ENCODE data around the gene EPN2.
"Not testable (repeated sequence)": the region's sequence is repeated elsewhere in the genome, so short reads cannot be mapped to it uniquely, and the experiment has no call there.

Gene EPN2

DNA sequence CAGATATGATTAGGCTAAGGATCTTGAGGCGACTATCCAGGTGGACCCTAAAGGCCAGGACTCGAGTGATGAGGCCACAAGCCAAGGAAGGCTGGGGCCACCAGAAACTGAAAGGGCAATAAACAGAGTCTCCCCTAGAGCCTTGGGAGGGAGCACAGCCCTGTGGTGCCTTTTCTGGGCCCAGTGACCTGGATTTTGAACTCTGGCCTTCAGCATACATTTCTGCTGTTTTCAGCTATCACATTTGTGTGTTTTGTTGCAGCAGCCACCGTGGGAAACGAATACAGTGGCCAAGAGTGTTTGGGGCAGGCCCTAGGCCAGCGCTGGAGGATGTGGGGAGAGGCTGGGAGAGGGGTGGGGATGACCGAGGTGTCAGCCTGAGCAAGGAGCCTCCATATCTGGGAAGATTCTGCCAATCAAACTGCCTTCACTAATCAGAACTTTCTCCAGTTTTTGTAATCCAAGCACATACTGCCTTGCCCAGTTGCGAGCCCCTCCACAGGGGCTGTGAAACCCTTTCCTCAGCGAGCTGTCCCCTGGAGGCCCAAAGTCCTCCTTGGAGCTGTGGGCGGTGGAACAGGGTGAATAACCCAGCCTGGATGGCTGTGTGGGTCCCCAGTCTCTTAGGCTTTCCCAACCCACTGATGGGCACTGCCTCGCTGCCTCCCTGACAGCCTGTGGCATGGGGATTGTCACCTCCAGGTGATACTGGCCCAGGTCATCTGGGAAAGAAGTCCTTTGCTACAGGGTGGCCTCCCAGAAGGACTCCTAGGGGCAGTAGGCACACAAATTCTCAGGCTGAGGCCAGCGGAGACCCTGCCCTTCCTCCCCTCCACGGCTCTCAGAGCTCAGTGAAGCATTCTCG, 108.6 kb downstream of the EPN2 start:
- DNase-seq (ENCODE audit: low read depth in 3 of 3), result no peak

DNA sequence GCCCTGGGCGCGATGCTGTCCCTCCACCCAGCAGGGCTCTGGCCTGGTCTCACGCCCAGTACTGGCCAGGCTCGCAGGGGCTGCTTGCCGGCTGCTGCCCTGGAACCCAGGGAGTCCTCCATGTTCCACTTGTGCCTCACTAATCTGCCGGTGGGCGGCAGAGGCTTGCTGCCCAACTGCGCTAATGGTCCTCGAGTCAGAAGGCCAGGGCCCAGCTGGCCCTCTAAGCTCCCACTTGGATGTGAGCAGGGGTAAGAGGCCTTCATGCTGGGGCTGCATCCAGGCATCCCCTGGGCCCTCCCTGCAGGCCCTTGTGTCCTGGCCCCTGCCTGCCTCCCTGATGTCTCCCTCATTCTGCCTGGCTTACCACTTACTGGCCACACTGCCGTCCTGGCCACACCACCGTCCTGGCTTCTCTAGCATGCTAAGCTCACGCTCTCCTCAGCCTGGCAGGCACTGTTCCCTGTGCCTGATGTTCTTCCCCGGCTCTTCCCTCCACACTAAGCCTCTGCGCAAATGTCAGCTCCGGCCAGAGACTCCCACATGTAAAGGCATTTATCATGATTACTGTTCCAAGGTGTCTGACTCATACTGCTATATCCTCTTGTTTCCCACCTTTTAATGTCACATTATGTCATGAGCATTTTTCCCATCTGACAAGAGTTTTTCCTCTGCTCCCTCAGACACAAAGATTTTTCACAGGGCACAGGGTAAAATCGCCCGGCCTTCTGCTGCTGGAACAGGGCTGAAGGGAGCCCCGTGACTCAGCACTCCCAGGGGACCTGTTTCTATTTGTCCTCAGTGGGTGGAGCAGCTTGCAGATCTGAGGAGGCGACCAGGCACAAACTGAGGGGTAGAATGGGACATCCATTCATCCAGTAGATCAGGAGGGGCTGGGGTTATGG, 109.4 kb downstream of the EPN2 start:
- no peak for DNase-seq (ENCODE audit: low read depth in 3 of 3)

DNA sequence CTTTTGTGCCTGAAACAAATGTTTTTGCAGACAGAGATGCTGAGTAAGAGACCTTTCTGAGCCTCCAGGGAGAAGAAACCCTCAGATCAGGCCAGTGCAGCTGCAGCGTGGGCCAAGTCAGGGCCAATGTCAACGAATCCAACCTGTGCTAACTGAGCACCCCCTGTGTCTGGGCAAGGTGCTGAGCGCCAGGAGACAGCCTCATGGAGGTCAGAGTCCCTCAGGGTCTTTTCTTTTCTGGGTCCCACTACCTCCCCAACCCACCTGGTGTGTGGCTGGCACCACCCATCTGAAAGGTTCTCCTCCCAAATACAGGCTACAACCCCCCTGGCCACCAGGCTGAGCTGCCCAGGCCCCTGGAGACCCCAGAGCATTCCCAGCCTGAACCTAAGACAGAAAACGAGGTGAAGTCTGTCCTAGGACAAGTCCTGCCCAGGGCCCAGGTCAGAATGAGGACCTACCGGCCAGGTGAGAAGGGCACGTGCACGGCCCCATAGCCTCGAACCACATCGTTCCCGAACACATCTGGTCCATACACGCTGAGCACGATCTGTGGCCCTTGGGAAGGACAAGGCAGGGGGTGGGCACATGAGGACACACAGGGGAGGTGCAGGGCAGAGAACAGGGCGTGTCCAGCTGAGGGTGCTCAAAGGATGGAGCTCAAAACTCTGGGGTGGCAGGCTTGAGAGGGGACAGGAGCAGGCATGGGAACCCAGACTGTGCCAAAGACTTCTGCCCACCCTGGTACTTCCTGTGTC, 110.3 kb downstream of the EPN2 start:
- DNase-seq (ENCODE audit: low read depth in 3 of 3), result no peak

DNA sequence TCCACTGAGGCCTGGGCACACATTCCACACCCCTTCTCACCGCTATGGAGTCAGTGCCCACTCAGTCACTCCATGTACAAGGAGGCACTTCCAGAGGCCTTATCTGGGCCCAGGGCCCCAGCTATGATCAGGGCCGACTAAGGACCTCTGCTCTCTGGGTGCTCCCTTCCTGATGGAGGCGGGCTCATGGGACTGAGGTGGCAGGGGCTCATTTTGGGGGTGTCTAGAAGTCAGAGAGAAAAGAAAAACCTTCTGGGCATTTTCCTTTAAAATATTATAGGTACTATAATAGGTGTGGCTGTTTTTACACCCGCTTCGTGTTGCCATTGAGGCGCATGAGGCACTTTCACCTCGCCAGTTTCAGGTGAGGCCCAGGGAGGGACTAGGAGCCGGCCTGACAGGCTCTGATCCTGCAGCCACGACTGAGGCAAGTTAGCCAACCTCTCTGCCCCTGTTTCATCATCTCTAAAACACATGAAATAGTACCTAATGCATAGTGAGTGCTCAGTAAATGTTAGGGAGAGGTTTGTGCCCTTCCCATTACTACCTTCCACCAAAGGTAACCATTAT, 111.0 kb downstream of the EPN2 start:
- no peak for DNase-seq (ENCODE audit: low read depth in 3 of 3)

DNA sequence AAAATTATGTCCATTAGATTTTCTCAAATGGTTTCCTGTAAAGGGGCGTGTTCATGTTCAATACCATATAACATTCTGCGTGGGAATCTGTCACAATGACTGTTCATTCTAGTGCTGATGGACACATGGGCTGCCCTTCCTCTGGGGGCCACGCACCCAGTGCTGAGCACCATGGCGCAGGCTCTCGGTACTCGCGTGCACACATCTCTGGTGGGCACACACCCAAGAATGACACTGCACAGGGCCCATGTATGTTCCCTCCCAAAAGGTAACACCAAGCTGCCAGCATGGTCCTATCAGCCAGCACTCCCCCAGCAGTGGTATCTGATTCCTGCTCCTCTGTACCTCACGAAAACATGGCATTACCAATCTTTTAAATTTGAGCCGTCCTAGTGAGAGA, 111.6 kb downstream of the EPN2 start:
- no peak for DNase-seq (ENCODE audit: low read depth in 3 of 3)

DNA sequence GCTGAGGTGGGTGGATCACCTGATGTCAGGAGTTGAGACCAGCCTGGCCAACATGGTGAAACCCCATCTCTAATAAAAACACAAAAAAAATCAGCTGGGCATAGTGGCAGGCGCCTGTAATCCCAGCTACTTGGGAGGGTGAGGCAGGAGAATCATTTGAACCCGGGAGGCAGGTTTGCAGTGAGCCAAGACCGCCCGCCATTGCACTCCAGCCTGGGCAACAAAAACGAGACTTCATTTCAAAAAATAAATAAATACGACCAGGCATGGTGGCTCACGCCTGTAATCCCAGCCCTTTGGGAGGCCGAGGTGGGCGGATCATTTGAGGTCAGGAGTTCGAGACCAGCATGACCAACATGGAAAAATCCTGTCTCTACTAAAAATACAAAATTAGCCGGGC, 116.2 kb downstream of the EPN2 start:
- not testable (repeated sequence) for DNase-seq (ENCODE audit: low read depth in 3 of 3)

DNA sequence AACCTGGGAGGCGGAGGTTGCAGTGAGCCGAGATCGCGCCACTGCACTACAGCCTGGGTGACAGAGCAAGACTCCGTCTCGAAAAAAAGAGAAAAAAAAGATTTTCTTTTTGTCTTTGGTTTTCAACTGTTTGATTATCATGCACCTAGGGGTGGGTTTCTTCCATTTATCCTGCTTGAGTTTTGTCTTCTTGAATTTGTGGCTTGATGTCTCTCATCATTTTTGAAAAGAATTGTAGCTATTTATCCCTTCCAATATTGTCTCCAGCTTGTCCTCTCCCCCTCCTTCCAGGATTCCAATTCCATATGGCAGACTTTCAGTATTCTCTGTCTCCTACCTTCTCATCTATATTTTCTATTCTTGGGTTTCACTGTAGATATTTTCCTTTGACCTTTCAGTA, 117.6 kb downstream of the EPN2 start:
- DNase-seq (ENCODE audit: low read depth in 3 of 3), result no peak

DNA sequence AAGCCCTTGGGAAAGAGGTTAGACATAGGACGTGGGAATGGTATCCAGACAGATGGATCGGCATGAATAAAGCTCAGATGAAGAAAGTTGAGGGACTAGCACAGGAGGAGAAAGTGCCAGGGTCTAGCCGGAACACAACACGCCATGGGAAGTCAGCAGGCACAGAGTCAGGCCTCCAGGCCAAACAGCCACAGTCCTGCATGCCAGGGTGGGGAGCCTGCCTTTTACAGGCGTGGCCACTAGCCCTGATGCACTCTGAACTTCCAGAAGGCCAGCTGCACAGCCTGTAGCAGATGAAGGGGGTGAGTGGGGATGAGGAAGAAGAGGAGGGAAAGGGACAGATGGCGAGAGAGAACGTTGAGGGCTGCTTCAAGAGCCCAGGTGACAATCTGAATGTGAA, 120.2 kb downstream of the EPN2 start:
- no peak for DNase-seq (ENCODE audit: low read depth in 3 of 3)

DNA sequence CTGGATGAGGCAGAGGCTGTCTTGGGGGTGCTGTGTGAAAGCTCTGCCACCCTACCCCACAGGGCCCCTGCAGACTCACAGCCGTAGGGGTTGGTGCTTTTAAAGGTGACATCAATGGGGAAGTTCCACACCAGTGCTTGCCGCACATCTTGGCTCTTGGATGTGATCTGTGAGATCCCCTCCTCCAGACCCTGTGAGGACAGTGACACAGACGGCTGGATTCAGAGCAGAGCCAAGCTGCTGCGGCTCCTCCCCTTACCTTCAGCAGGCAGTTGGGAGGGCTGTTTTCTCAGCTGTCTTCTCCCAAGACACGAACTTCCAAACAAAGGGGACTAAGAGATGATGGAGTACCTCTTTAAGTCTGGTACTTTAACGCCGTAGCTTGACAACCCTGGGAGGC, 120.6 kb downstream of the EPN2 start:
- no peak for DNase-seq (ENCODE audit: low read depth in 3 of 3)

DNA sequence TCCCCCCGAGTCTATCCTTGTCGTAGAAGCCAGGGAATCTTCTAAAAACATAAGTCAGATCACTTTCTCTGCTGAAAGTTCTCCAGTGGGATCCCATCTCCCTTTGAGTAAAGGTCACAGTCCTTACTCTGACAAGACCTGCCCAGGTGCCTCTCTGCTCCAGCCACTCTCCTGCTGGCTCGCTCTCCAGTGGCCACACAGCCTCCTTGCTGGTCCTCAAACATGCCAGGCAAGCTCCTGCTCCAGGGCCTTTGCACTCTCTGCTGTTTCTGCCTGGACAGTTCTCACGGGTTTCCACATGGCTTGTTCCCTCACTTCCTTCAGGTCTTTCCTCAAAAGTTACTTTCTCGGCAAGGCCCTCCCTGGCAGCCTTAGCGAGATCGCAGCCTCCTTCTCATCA, 122.0 kb downstream of the EPN2 start:
- DNase-seq (ENCODE audit: low read depth in 3 of 3), result no peak

DNA sequence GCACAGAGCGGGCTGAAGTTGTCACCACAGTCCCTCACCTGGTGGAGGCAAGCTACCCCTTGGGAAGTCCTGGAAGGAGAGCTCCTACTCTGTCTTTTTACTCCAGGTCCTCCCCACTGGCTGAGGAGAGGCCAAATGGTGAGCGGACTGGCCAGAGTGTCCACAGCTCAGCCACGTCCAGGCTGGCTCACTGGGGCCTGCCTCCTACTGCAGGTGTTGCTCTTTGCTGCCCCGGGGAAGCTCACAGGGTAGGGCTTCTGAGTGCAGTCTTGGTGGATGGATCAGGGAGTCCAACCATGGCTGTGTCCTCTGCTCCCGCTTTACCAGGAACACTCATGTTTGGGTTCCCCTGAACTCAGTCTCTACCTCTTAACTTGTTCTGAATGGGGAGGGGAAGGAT, 122.7 kb downstream of the EPN2 start:
- DNase-seq (ENCODE audit: low read depth in 3 of 3), result no peak

DNA sequence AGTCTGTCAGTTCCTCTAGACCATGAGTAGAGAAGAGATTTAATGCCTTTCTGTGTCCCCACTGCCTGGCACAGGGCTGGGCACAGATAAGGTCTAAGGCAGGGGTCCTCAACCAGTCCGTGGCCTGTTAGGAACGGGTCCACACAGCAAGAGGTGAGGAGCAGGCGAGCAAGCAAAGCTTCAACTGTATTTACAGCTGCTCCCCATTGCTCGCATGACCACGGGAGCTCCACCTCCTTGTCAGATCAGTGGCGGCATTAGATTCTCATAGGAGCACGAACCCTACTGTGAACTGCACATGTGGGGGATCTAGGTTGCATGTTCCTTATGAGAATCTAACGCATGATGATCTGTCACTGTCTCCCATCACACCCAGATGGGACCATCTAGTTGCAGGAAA, 123.6 kb downstream of the EPN2 start:
- DNase-seq (ENCODE audit: low read depth in 3 of 3), result no peak

DNA sequence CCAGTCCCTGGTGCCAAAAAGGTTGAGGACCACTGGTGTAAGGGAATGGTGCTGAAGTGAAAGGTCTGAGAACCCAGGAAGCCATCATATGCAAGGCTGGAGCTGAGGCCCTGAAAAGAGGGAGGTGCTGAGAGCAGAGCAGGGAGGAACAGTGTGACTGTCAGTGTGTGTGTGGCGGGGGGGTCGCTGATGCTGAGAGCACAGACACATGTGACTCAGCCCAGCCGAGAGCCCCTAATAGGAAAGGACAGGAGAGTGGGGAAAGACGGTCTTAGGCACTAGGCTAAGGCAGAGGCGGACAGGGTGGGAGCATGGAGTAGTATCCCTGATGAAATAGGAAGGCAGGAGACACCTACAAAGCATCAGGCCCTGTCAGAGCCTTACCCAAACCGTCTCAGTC, 124.2 kb downstream of the EPN2 start:
- no peak for DNase-seq (ENCODE audit: low read depth in 3 of 3)

DNA sequence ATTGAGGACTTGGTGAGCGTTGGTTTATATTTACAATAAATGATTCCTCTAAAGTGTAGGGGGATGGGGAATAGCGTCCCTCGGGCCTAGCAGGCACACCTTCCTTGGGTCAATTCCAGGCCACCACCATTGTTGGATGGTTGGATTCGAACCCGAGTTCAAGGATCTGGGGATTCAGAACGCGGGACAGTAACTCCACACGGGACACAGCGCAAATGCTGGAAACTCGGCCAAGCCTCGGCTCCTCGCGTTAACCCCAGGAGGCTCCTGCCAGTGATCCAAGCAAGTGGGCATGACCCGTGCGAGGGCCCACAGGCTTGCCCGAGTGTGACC, 124.7 kb downstream of the EPN2 start:
- no peak for DNase-seq (ENCODE audit: low read depth in 3 of 3)

DNA sequence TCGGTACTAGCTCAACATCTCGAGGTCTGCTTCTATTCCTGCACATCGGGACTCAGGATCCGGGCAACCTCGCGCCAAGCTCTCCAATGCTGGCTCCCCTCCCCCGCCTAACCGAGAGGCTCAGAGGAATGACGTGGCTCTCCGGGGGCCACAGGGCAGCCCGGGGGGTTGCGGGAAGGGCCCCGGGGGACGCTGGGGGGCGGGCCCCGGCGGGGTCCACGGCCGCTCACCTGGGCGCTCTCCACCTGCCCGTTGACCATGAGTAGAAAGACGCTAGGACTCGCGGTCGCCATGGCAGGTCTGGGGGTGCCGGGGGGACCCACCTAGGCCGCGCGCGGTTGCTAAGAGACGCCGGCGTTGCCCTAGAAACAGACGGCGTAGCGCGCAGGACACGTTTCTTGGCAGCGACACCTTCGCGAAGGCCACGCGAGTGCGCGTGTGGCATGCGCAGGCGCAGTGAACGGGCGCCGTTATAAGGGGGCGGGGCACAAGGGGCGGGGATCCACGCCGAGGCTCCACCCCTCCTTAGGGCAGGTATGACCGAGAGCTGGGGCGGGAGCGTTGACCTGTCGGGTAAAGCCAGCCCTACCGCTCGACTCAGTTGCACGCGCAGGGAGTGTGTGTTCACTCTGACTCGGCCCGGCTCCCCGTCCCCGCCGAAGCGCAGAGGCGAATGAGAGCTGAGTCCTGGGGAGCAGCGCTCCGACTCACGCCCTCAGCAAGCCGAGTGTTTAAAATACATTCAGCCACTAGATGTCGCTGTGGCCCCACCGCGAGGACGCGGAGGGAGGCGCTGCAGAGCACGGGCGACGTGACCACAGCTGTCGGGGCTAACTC, 125.3 kb downstream of the EPN2 start, which contains the start of gene B9D1:
Gene B9D1, minus strand, starts transcription at position 447 of the 837 bp plus-strand sequence. Its CDS starts 154 bp downstream, at position 293.
- DNase-seq (ENCODE audit: low read depth in 3 of 3), result peak; percentile 87 to 90 (median 87)

DNA sequence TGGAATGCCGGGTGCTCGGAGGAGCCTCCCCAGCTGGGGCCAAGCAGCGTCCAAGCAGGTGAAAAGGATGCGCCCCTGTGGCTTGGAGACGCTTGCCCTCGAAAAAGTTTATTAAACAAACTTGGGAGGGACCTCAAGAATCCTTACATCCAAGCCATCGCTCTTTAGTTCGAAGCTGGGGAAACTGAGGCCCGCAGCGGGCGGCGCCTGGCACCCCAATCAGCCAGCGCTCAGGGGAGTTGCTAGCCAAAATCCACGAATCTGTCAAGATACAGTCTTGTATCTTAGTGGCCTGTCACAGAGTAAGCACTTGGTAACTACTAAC, 125.9 kb downstream of the EPN2 start:
- DNase-seq (ENCODE audit: low read depth in 3 of 3), result no peak

DNA sequence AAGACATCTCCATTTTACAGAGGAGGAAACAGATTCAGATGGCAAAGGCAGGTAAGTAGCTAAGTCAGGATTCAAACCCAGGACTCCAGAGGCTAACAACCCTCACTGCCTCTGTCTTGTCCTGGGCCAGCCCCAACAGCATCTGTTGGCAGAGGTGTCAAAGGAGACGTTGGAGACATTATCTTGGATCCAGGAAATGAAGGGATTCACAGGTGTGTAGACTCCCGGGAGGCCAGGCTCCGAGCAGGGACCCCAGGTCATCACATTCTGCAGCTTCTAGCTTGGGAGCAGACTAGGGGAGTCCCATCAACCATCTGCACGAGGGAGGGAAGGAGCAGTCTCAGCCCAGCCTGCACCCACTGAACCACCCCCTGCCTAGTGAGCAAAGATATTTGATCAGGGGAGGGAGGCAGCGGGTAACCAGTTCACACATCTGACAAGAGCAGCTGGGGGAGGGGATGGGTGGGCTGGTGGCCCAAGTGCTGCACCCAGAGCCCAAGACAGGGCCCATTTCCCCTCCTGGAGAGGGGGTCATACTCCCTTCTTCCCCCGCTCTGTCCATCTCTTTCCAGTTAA, 126.4 kb downstream of the EPN2 start:
- DNase-seq (ENCODE audit: low read depth in 3 of 3), result no peak

DNA sequence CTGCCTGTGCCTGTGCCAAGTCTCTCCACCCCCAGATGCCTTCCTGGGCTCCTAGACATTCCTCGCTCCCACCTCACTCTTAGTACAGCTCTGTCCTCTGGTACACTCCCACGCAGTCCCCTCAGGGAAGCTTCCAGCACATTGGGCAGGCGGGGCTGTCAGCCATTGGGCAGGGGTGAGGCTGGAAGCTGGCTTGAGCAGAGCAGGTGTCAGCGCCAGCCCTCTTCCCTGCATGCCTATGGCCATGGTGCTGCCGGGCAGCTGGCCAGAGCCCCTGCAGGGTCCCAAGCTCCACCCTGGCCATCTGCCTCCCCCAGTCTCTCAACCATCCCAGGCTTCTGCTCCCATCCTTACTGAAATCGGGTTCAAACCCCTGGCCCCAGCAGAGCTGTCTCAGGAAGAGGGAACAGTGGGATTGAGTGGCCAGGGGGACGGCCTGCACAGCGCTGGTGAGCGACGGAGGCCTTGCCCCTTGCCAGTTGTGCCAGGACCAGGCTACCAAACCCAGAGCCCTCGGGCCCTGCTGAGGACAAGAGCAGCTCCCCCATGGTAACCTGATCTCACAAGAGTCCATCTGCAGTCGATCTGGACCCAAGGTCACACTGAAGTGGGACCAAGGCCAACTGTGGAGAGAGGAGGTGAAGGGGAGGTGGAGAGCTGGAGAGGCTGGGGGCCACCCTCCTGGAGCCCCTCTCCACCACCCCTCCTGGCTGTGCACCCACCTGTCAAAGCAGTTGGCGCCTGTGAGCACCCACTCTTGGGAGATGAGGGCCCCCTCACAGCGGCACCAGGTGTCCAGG, 127.7 kb downstream of the EPN2 start:
- DNase-seq (ENCODE audit: low read depth in 3 of 3), result no peak

DNA sequence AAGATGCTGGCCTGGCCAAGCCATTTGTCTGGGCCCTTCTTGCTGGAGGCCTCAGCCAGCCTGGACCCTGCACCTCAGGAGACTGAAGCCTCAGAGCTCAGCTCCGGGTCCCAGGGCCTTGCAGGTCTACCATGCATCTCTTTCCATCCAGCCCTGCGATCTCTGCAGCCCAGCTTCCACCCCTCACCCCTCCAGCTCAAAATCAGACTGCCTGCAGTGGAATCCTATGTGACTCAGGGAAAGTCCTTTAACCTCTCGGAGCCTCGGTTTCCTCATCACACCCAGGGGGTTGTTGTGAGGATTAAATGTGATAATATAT, 128.3 kb downstream of the EPN2 start:
- no peak for DNase-seq (ENCODE audit: low read depth in 3 of 3)

All from stimulated activated CD4-positive, alpha-beta T cell treated with anti-CD3 and anti-CD28 coated beads, TNF-alpha, amount 100 ng/mL, for 24 hours (primary cell).